IMR-90 (cell line): ENCODE data around the gene PROCA1. TPM values are rescaled to one million over a fixed set of nuclear protein-coding genes. Genes with fewer than 3 reads are reported as not detected.

Experiments used
- ATAC-seq: fragments of 200-7000 bp; cut with Tn5 transposase; 2 replicates; pipeline ENCODE4 v1.9.1; 2020; ENCODE audit warnings: low read depth, mild to moderate bottlenecking, moderate library complexity
- BruUV-seq: library from RNA; stranded (reverse); fragments of 400-500 nt; replicated peaks from 2 replicates; lab custom pipeline; 2021; lab: Mats Ljungman, UMichigan
- CTCF ChIA-PET: fragments of 300-600 bp; formaldehyde crosslinking; extraction: SDS; loops from one replicate; lab custom pipeline; 2021; ENCODE audit warnings: antibody characterized with exemption; lab: Yijun Ruan, JAX
- POLR2A ChIA-PET: fragments of 300-600 bp; sonication (Branson Sonifier 250); formaldehyde crosslinking; loops from one replicate; lab custom pipeline; 2022; ENCODE audit warnings: antibody characterized with exemption; ENCODE audit not compliant: unreplicated experiment; lab: Charles Lee
- DNase-seq: peaks from one replicate; pipeline ENCODE4 v3.0.0; 2013
- H2AFZ ChIP-seq: replicated peaks from 2 replicates; pipeline ENCODE3; 2013; ENCODE audit warnings: low read length, mild to moderate bottlenecking; ENCODE audit not compliant: poor library complexity
- H2AK5ac ChIP-seq: 2 replicates; pipeline ENCODE4 v1.6.1; 2013; ENCODE audit warnings: low read depth, low read length, inconsistent platforms
- H2AK9ac ChIP-seq: replicated peaks from 2 replicates; pipeline ENCODE3; 2013; ENCODE audit warnings: mild to moderate bottlenecking, low read depth, low read length, moderate library complexity; ENCODE audit not compliant: poor library complexity
- H2BK120ac ChIP-seq: 2 replicates; pipeline ENCODE4 v1.6.1; 2013; ENCODE audit warnings: low read depth, low read length, inconsistent platforms
- H2BK15ac ChIP-seq: 3 replicates; pipeline ENCODE4 v1.6.1; 2013; ENCODE audit warnings: low read depth, low read length, inconsistent platforms
- H2BK20ac ChIP-seq: 2 replicates; pipeline ENCODE4 v1.6.1; 2013; ENCODE audit warnings: low read depth, mild to moderate bottlenecking, inconsistent platforms, low read length, moderate library complexity
- H2BK5ac ChIP-seq: 2 replicates; pipeline ENCODE4 v1.6.1; 2013; ENCODE audit warnings: mild to moderate bottlenecking, low read depth, low read length, inconsistent platforms; ENCODE audit not compliant: poor library complexity, severe bottlenecking
- H3K14ac ChIP-seq: replicated peaks from 2 replicates; pipeline ENCODE4 v1.6.1; 2013; ENCODE audit warnings: low read depth, low read length, inconsistent platforms
- H3K18ac ChIP-seq: 2 replicates; pipeline ENCODE4 v1.6.1; 2013; ENCODE audit warnings: low read depth, low read length, control low read depth
- H3K23ac ChIP-seq: 2 replicates; pipeline ENCODE4 v1.6.1; 2013; ENCODE audit warnings: low read depth, low read length, inconsistent platforms
- H3K27ac ChIP-seq: 2 replicates; pipeline ENCODE4 v1.5.1; 2013; ENCODE audit warnings: mild to moderate bottlenecking, control low read depth, low read length; ENCODE audit not compliant: insufficient read depth
- H3K27me3 ChIP-seq: 2 replicates; pipeline ENCODE4 v1.6.1; 2013; ENCODE audit warnings: low read length; ENCODE audit not compliant: control insufficient read depth, insufficient read depth
- H3K36me3 ChIP-seq: 2 replicates; pipeline ENCODE4 v1.6.1; 2013; ENCODE audit warnings: low read length, mixed read lengths; ENCODE audit not compliant: control insufficient read depth, insufficient read depth
- H3K4ac ChIP-seq: 2 replicates; pipeline ENCODE4 v1.6.1; 2013; ENCODE audit warnings: low read depth, low read length, inconsistent platforms
- H3K4me1 ChIP-seq: 2 replicates; pipeline ENCODE4 v1.6.1; 2013; ENCODE audit warnings: low read length, mixed read lengths; ENCODE audit not compliant: control insufficient read depth, insufficient read depth
- H3K4me2 ChIP-seq: 2 replicates; pipeline ENCODE4 v1.6.1; 2013; ENCODE audit warnings: low read depth, mild to moderate bottlenecking, control low read depth, low read length, moderate library complexity
- H3K4me3 ChIP-seq: 2 replicates; pipeline ENCODE4 v1.5.1; 2013; ENCODE audit warnings: low read depth, mild to moderate bottlenecking, control low read depth, low read length, moderate library complexity; ENCODE audit not compliant: insufficient read depth
- H3K56ac ChIP-seq: 2 replicates; pipeline ENCODE4 v1.6.1; 2013; ENCODE audit warnings: low read length, inconsistent platforms; ENCODE audit not compliant: insufficient read depth; ENCODE audit errors: extremely low read depth
- H3K79me1 ChIP-seq, 2 experiments: 2 replicates each; pipeline ENCODE4 v1.6.1; 2013; ENCODE audit warnings: low read length in 2 of 2, inconsistent platforms in 1 of 2, low read depth in 1 of 2
- H3K9ac ChIP-seq: 2 replicates; pipeline ENCODE4 v1.6.1; 2013; ENCODE audit warnings: low read depth, low read length, control low read depth
- H3K9me1 ChIP-seq: 2 replicates; pipeline ENCODE4 v1.6.1; 2013; ENCODE audit warnings: low read length, inconsistent platforms; ENCODE audit not compliant: insufficient read depth
- H3K9me3 ChIP-seq: 2 replicates; pipeline ENCODE4 v1.6.1; 2013; ENCODE audit warnings: low read length; ENCODE audit not compliant: control insufficient read depth, insufficient read depth
- H4K20me1 ChIP-seq: 2 replicates; pipeline ENCODE4 v1.6.1; 2013; ENCODE audit warnings: low read length, inconsistent platforms; ENCODE audit not compliant: insufficient read depth
- H4K5ac ChIP-seq: 2 replicates; pipeline ENCODE4 v1.6.1; 2013; ENCODE audit warnings: mild to moderate bottlenecking, low read depth, low read length, control low read depth
- H4K8ac ChIP-seq, 2 experiments: 2 replicates each; pipeline ENCODE4 v1.6.1; 2013; ENCODE audit warnings: low read depth in 2 of 2, low read length in 2 of 2, control low read depth in 1 of 2, inconsistent platforms in 1 of 2
- H4K91ac ChIP-seq: 2 replicates; pipeline ENCODE4 v1.6.1; 2013; ENCODE audit warnings: low read depth, low read length, inconsistent platforms; ENCODE audit not compliant: insufficient read depth
- CHD1 ChIP-seq: IDR thresholded peaks from 2 replicates; pipeline ENCODE4 v1.6.1; 2012; ENCODE audit warnings: low read depth, low read length, improper control_type of control experiment
- RAD21 ChIP-seq: IDR thresholded peaks from 2 replicates; pipeline ENCODE4 v1.6.1; 2012; ENCODE audit warnings: low read length, improper control_type of control experiment
- RCOR1 ChIP-seq: IDR thresholded peaks from 2 replicates; pipeline ENCODE4 v1.6.1; 2012; ENCODE audit warnings: mild to moderate bottlenecking, low read length, improper control_type of control experiment; ENCODE audit not compliant: insufficient replicate concordance
- WGBS, 2 experiments: methylation state at CpG; one replicate each; pipeline versions ENCODE4 v1.1.5 to v1.1.7; 2013; ENCODE audit warnings: missing lambda C conversion rate in 2 of 2; ENCODE audit not compliant: insufficient read length in 1 of 2; ENCODE audit errors: extremely low coverage in 2 of 2; 5-methylcytosine and 5-hydroxymethylcytosine counted together
- dilution Hi-C: fragments of 300-500 bp; cut with HindIII; formaldehyde crosslinking; loops from one replicate; pipeline ENCODE4 v1.14.3; 2018; ENCODE audit warnings: low sequenced_read_pairs; ENCODE audit not compliant: unreplicated experiment
- in situ Hi-C: fragments of 300-500 bp; cut with MboI; formaldehyde crosslinking; loops from 3 replicates; pipeline ENCODE4 v1.14.3; 2019; ENCODE audit warnings: low sequenced_read_pairs, inconsistent platforms, mixed read lengths
- intact Hi-C: fragments of 100-400 bp; cut with micrococcal nuclease; formaldehyde crosslinking; loops from 2 replicates; pipeline ENCODE4 v1.10.0; 2022
- polyA plus RNA-seq, 3 experiments: library from polyadenylated mRNA; depleted of rRNA; stranded (reverse); fragments of >200 nt; gene quantifications; 2 replicates each; pipeline ENCODE4 v1.2.3, GENCODE V29; 2012; ENCODE audit warnings: low replicate concordance in 1 of 3
- total RNA-seq: library from RNA; depleted of rRNA; stranded (reverse); fragments of >200 nt; gene quantifications from 2 replicates; pipeline ENCODE4 v1.2.3, GENCODE V29; 2012

Gene PROCA1
- total and polyA plus RNA-seq, 2 of the 4 experiments (the other 2 are of a cell fraction) = 0.36 to 1.7 TPM

DNA sequence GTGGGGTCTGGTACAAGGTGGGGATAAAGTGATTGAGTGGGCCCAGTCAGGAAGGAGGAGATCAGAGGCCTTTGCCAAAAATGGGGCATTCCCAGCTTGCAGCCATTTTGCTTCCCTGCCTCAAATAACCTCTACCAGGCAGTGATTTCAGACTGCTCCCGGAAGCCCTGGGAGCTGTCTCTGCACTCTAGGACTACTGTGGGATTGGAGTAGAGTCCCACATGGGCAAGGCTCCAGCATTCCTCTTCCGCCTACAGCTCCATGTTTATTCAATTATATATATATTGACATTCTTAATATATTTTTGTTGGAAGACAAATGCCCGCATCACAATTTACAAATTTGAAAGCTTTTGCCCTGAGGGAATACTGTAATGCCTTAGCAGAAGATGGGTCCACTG is 36.2 kb downstream of the PROCA1 start:
- H2BK20ac ChIP-seq = no peak overlapping the region
- intact Hi-C loops = no loop called here
- peaks cover 11 to 29% of the 10 kb centered on the region in 2 experiments for H3K79me1 ChIP-seq
- H2AK9ac ChIP-seq = no peak overlapping the region
- no peak overlapping the region for H2AFZ ChIP-seq
- H4K20me1 ChIP-seq = peaks cover 3% of the 10 kb centered on the region
- no peak overlapping the region for H3K27ac ChIP-seq
- peaks cover 3% of the 10 kb centered on the region; the same call in 1 of the 2 replicates for H3K9me1 ChIP-seq
- H4K5ac ChIP-seq = no peak overlapping the region
- H3K9me3 ChIP-seq = no peaks in the 10 kb centered on the region
- in situ Hi-C loops = no loop called here
- no peaks in the 10 kb centered on the region for H3K4me1 ChIP-seq
- H3K4me3 ChIP-seq = no peak overlapping the region
- H3K36me3 ChIP-seq = peaks cover 73% of the 10 kb centered on the region
- no peak overlapping the region for H2BK15ac ChIP-seq
- ATAC-seq (peak; percentile 91), DNase-seq (peak; percentile 52)
- no peak overlapping the region for H3K23ac ChIP-seq
- H4K8ac ChIP-seq = no peak overlapping the region
- H2BK120ac ChIP-seq = no peak overlapping the region
- ChIA-PET CTCF (interaction anchor here (0.6 to 1.5 kb wide), 2 partner anchors 8 to 28 kb away, joined by 3 to 4 read pairs; no protein-coding TSS in a partner anchor), POLR2A (no interaction called here)
- H3K4ac ChIP-seq = no peak overlapping the region
- dilution Hi-C loops = no loop called here
- no peak overlapping the region for H2AK5ac ChIP-seq
- BruUV-seq = no TSS peak
- no peak overlapping the region for H3K56ac ChIP-seq
- H3K9ac ChIP-seq = no peak overlapping the region
- H3K27me3 ChIP-seq = no peaks in the 10 kb centered on the region
- no CpG with 5 or more reads among the region's 3 CpGs for WGBS, 2 experiments
- no peak overlapping the region for H3K18ac ChIP-seq
- no peak overlapping the region for H4K91ac ChIP-seq
- H3K14ac ChIP-seq = no peak overlapping the region
- no peak overlapping the region for H3K4me2 ChIP-seq
- no peak overlapping the region for H2BK5ac ChIP-seq
- TF ChIP-seq RAD21 (no peak), CHD1 (no peak), RCOR1 (no peak)
